OCI-LY1 (cell line): ENCODE results near the gene TNFRSF6B.

Source experiments
- CTCF ChIP-seq: fragments of 200-600 bp; sonication (generic), shearing (Covaris generic); IDR thresholded peaks from 2 replicates; pipeline ENCODE4 v1.5.1; 2017; ENCODE audit warnings: mild to moderate bottlenecking, antibody characterized with exemption, low read length, moderate library complexity, mixed read lengths
- EZH2 ChIP-seq: fragments of 200-600 bp; sonication (generic), shearing (Covaris generic); IDR thresholded peaks from 2 replicates; pipeline ENCODE4 v1.8.0; 2017; ENCODE audit warnings: borderline replicate concordance, mixed run types, mild to moderate bottlenecking, antibody characterized with exemption, low read length, moderate library complexity, mixed read lengths

- TF ChIP-seq CTCF (no peak), EZH2 (no peak)
Observed at GRCh38 chr20:63743210-63743970, 46.9 kb downstream of the TNFRSF6B start.
